CD14-positive monocyte (primary cell): ENCODE results near the gene TSPAN13. TPM values are rescaled to one million over a fixed set of nuclear protein-coding genes. Genes with fewer than 3 reads are reported as not detected.

Experiments
- DNase-seq, 3 donors: peaks; one replicate each; pipeline ENCODE4 v3.0.0-alpha.2; 2011 to 2022
- H2AFZ ChIP-seq: 2 replicates; pipeline ENCODE4 v1.6.0; 2012; ENCODE audit warnings: mild to moderate bottlenecking, low read depth, low read length, inconsistent platforms; ENCODE audit not compliant: insufficient read depth, poor library complexity, severe bottlenecking
- H3K27ac ChIP-seq, 2 donors: 1 replicate in 1 of 2; 2 replicates in 1 of 2; pipeline ENCODE4 v1.5.1; 2012 to 2013; ENCODE audit warnings: low read length in 2 of 2, control low read depth in 1 of 2, inconsistent platforms in 1 of 2, low read depth in 1 of 2, mild to moderate bottlenecking in 1 of 2
- H3K27me3 ChIP-seq, 2 donors: one replicate each; pipeline versions ENCODE4 v1.6.0 to v1.6.1; 2011 to 2013; ENCODE audit warnings: low read length in 2 of 2; ENCODE audit not compliant: control insufficient read depth in 2 of 2, insufficient read depth in 2 of 2
- H3K36me3 ChIP-seq, 2 donors: replicated peaks in 1 of 2; 1 replicate in 1 of 2; 2 replicates in 1 of 2; pipeline versions ENCODE4 v1.5.1 to v1.6.1; 2012 to 2013; ENCODE audit warnings: low read length in 2 of 2, control low read depth in 1 of 2, inconsistent platforms in 1 of 2, mild to moderate bottlenecking in 1 of 2; ENCODE audit not compliant: insufficient read depth in 2 of 2, control insufficient read depth in 1 of 2
- H3K4me1 ChIP-seq, 2 donors: 1 replicate in 1 of 2; 2 replicates in 1 of 2; pipeline versions ENCODE4 v1.5.1 to v1.6.1; 2012 to 2013; ENCODE audit warnings: low read length in 2 of 2, control low read depth in 1 of 2, inconsistent platforms in 1 of 2, mild to moderate bottlenecking in 1 of 2, moderate library complexity in 1 of 2; ENCODE audit not compliant: insufficient read depth in 2 of 2, control insufficient read depth in 1 of 2
- H3K4me2 ChIP-seq: replicated peaks from 2 replicates; pipeline ENCODE3; 2012; ENCODE audit warnings: low read length, moderate library complexity, mild to moderate bottlenecking; ENCODE audit not compliant: poor library complexity, severe bottlenecking; ENCODE audit errors: extremely low read depth
- H3K4me3 ChIP-seq, 3 experiments: fragments of 200-600 bp in 1 of 3; sonication (generic) in 1 of 3; replicated peaks in 1 of 3; 1 replicate in 2 of 3; 2 replicates in 1 of 3; pipeline ENCODE4 v1.5.1; 2011 to 2013; ENCODE audit warnings: low read length in 3 of 3, mild to moderate bottlenecking in 3 of 3, control low read depth in 2 of 3, low read depth in 2 of 3, inconsistent platforms in 1 of 3, moderate library complexity in 1 of 3
- H3K79me2 ChIP-seq: 2 replicates; pipeline ENCODE4 v1.6.0; 2012; ENCODE audit warnings: mild to moderate bottlenecking, control low read depth, inconsistent platforms, low read length, moderate library complexity; ENCODE audit not compliant: insufficient read depth
- H3K9ac ChIP-seq: 2 replicates; pipeline ENCODE4 v1.6.0; 2017; ENCODE audit warnings: low read length, mild to moderate bottlenecking; ENCODE audit not compliant: insufficient read depth, poor library complexity, severe bottlenecking
- H3K9me3 ChIP-seq, 2 donors: replicated peaks in 1 of 2; 1 replicate in 1 of 2; 2 replicates in 1 of 2; pipeline versions ENCODE4 v1.5.1 to v1.6.1; 2012 to 2013; ENCODE audit warnings: low read length in 2 of 2, control low read depth in 1 of 2; ENCODE audit not compliant: control insufficient read depth in 1 of 2, insufficient read depth in 1 of 2
- H4K20me1 ChIP-seq: 2 replicates; pipeline ENCODE4 v1.6.0; 2012; ENCODE audit warnings: mild to moderate bottlenecking, low read length, control low read depth, moderate library complexity; ENCODE audit not compliant: insufficient read depth
- H3K27ac Mint-ChIP-seq, 7 donors: one replicate each; pipeline ENCODE4 v1.8.0; 2020; ENCODE audit warnings: mild to moderate bottlenecking in 7 of 7, mixed read lengths in 7 of 7, moderate library complexity in 6 of 7, inconsistent platforms in 2 of 7
- H3K27me3 Mint-ChIP-seq, 3 donors: one replicate each; pipeline ENCODE4 v1.8.0; 2021 to 2022; ENCODE audit warnings: low read depth in 3 of 3, mild to moderate bottlenecking in 3 of 3, mixed read lengths in 3 of 3, moderate library complexity in 3 of 3, inconsistent platforms in 1 of 3
- H3K36me3 Mint-ChIP-seq, 2 donors: one replicate each; pipeline ENCODE4 v1.8.0; 2020; ENCODE audit warnings: mixed read lengths in 2 of 2, inconsistent platforms in 1 of 2, mild to moderate bottlenecking in 1 of 2
- H3K4me1 Mint-ChIP-seq: one replicate; pipeline ENCODE4 v1.8.0; 2020; ENCODE audit warnings: mild to moderate bottlenecking, mixed read lengths
- H3K4me3 Mint-ChIP-seq, 2 donors: one replicate each; pipeline ENCODE4 v1.8.0; 2020; ENCODE audit warnings: mild to moderate bottlenecking in 2 of 2, mixed read lengths in 2 of 2, moderate library complexity in 1 of 2
- H3K9me3 Mint-ChIP-seq, 7 donors: one replicate each; pipeline ENCODE4 v1.8.0; 2020 to 2022; ENCODE audit warnings: mixed read lengths in 7 of 7, mild to moderate bottlenecking in 6 of 7, moderate library complexity in 6 of 7, inconsistent platforms in 2 of 7
- WGBS: methylation state at CpG from one replicate; pipeline ENCODE4 v1.1.5; 2013; ENCODE audit warnings: missing lambda C conversion rate; ENCODE audit not compliant: insufficient coverage; 5-methylcytosine and 5-hydroxymethylcytosine counted together
- intact Hi-C, 2 donors: fragments of 100-400 bp; cut with micrococcal nuclease; formaldehyde crosslinking; loops; one replicate each; pipeline versions ENCODE4 v1.15.0 to v1.15.1; 2023
- polyA plus RNA-seq, 3 donors: library from polyadenylated mRNA; depleted of rRNA in 1 of 3; unstranded in 2 of 3; stranded (reverse) in 1 of 3; fragments of 300-500 nt in 2 of 3; fragments of >200 nt in 1 of 3; fragmentation: Illumina TruSeq in 2 of 3; gene quantifications; 1 replicate in 2 of 3; 2 replicates in 1 of 3; pipeline ENCODE4 v1.2.3, GENCODE V29; 2012 to 2021
- TF ChIP-seq, protein P1 (sequence below): fragments of 200-600 bp; IDR thresholded peaks from one replicate; pipeline ENCODE4 v1.8.0; 2022; ENCODE audit warnings: antibody characterized with exemption, mild to moderate bottlenecking

The TSPAN13 gene
- polyA plus RNA-seq, 3 donors = 0.09 to 0.17 (median 0.16) TPM

DNA sequence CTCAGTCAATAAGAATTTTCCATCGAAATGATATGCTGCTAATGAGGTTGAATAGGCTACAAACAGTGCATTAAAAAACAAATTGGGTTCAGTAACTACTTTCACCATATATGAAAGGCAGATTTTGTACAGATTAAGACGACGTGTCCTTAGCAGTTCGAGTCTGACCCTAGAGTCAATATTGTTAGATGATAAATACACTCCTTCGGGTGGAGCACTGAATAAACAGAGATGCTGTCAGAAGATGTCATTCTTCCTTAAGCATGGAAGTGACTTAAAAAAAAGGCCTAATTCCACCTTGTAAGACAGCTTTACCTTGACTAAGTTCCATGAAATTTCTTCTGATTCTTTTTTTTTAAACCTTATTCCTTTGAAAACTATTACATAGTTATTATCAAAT, 57.0 kb downstream of the TSPAN13 start:
- H3K36me3 Mint-ChIP-seq = no peaks in the 10 kb centered on the region
- Histone ChIP-seq H3K4me1 (peaks cover 8 to 23% of the 10 kb centered on the region in 2 donors), H3K27ac (no peak overlapping the region), H3K9me3 (no peaks in the 10 kb centered on the region), H3K4me3 (no peak overlapping the region), H3K27me3 (no peaks in the 10 kb centered on the region), H3K9ac (no peak overlapping the region), H3K4me2 (no peak overlapping the region), H3K36me3 (no peaks in the 10 kb centered on the region), H2AFZ (no peak overlapping the region), H4K20me1 (no peaks in the 10 kb centered on the region), H3K79me2 (no peaks in the 10 kb centered on the region)
- 100% methylated on average over 4 of the region's 5 CpGs for WGBS
- peaks cover 14% of the 10 kb centered on the region for H3K4me1 Mint-ChIP-seq
- DNase-seq = no peak
- no peaks in the 10 kb centered on the region for H3K9me3 Mint-ChIP-seq
- TF ChIP-seq, protein P1, sequence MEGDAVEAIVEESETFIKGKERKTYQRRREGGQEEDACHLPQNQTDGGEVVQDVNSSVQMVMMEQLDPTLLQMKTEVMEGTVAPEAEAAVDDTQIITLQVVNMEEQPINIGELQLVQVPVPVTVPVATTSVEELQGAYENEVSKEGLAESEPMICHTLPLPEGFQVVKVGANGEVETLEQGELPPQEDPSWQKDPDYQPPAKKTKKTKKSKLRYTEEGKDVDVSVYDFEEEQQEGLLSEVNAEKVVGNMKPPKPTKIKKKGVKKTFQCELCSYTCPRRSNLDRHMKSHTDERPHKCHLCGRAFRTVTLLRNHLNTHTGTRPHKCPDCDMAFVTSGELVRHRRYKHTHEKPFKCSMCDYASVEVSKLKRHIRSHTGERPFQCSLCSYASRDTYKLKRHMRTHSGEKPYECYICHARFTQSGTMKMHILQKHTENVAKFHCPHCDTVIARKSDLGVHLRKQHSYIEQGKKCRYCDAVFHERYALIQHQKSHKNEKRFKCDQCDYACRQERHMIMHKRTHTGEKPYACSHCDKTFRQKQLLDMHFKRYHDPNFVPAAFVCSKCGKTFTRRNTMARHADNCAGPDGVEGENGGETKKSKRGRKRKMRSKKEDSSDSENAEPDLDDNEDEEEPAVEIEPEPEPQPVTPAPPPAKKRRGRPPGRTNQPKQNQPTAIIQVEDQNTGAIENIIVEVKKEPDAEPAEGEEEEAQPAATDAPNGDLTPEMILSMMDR = no peak
- intact Hi-C loops = no loop called here
- no peak overlapping the region for H3K4me3 Mint-ChIP-seq
- H3K27ac Mint-ChIP-seq = no peak overlapping the region
- H3K27me3 Mint-ChIP-seq = no peaks in the 10 kb centered on the region

DNA sequence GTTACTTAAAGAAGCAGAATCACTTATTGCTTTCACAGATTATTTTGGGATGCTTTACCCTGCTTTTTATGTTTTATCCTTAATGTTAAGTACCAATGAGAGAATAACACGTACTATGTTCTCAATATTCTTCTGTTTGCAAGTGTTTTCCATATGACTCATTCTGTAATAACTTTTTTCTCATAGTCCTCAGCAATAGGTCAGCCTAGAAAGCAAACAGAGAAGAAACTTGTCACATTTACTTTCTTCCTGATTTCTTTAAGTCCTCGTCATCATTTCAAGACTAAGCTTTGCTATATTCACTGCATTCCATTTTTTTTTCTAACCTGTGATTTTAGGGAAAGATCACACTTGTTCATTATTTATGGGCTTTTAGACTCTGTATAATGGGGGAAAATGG, 58.0 kb downstream of the TSPAN13 start:
- no peaks in the 10 kb centered on the region for H3K9me3 ChIP-seq
- TF ChIP-seq, protein P1 = no peak
- H3K4me1 Mint-ChIP-seq = peaks cover 24% of the 10 kb centered on the region
- no peak overlapping the region for H3K4me3 Mint-ChIP-seq
- H3K9me3 Mint-ChIP-seq = no peaks in the 10 kb centered on the region
- H3K4me1 ChIP-seq = peaks cover 18 to 32% of the 10 kb centered on the region in 2 donors
- H2AFZ ChIP-seq = no peak overlapping the region
- H4K20me1 ChIP-seq = no peaks in the 10 kb centered on the region
- H3K27ac ChIP-seq = no peak overlapping the region
- no peaks in the 10 kb centered on the region for H3K36me3 Mint-ChIP-seq
- no peak overlapping the region for H3K4me2 ChIP-seq
- H3K4me3 ChIP-seq = no peak overlapping the region
- intact Hi-C loops = no loop called here
- no peaks in the 10 kb centered on the region for H3K27me3 ChIP-seq
- peak overlapping the region in 1 of 7 donors; percentile 46 for H3K27ac Mint-ChIP-seq
- H3K36me3 ChIP-seq = no peaks in the 10 kb centered on the region
- WGBS = no CpG with 5 or more reads among the region's 2 CpGs
- no peaks in the 10 kb centered on the region for H3K27me3 Mint-ChIP-seq
- DNase-seq = peak in 2 of 3 donors; percentile 10 to 50
- no peaks in the 10 kb centered on the region for H3K79me2 ChIP-seq
- no peak overlapping the region for H3K9ac ChIP-seq
